KMS-11 (cell line): ENCODE data around the gene JMJD7.

Experiments
- H2AFZ ChIP-seq: fragments of 200-600 bp; sonication (generic); 2 replicates; pipeline ENCODE4 v1.6.1; 2016; ENCODE audit warnings: antibody characterized with exemption, mixed run types, low read depth
- H3K27ac ChIP-seq: fragments of 200-600 bp; sonication (generic); 2 replicates; pipeline ENCODE4 v1.6.1; 2016; ENCODE audit warnings: mild to moderate bottlenecking, mixed run types
- H3K27me3 ChIP-seq: fragments of 200-600 bp; sonication (generic); 2 replicates; pipeline ENCODE4 v1.6.1; 2017; ENCODE audit warnings: mild to moderate bottlenecking, low read depth, mixed run types, moderate library complexity; ENCODE audit not compliant: insufficient read depth
- H3K36me3 ChIP-seq: fragments of 200-600 bp; sonication (generic); 2 replicates; pipeline ENCODE4 v1.6.1; 2017; ENCODE audit warnings: mild to moderate bottlenecking, mixed run types; ENCODE audit not compliant: insufficient read depth
- H3K4me1 ChIP-seq: fragments of 200-600 bp; sonication (generic); 2 replicates; pipeline ENCODE4 v1.6.1; 2016; ENCODE audit warnings: mild to moderate bottlenecking, low read depth, mixed run types; ENCODE audit not compliant: poor library complexity, severe bottlenecking
- H3K4me2 ChIP-seq: fragments of 200-600 bp; sonication (generic); 2 replicates; pipeline ENCODE4 v1.7.0; 2016; ENCODE audit warnings: mild to moderate bottlenecking, mixed run types
- H3K4me3 ChIP-seq: fragments of 200-600 bp; sonication (generic); IDR thresholded peaks from 2 replicates; pipeline ENCODE4 v1.6.1; 2017; ENCODE audit warnings: low read depth, low read length, mixed read lengths; ENCODE audit not compliant: insufficient read depth
- H3K79me2 ChIP-seq: fragments of 200-600 bp; sonication (generic); 2 replicates; pipeline ENCODE4 v1.6.1; 2016; ENCODE audit warnings: low read depth, mixed run types; ENCODE audit not compliant: insufficient read depth
- H3K9ac ChIP-seq: fragments of 200-600 bp; sonication (generic); 2 replicates; pipeline ENCODE4 v1.6.1; 2016; ENCODE audit warnings: mild to moderate bottlenecking, mixed run types
- H4K20me1 ChIP-seq: fragments of 200-600 bp; sonication (generic); 2 replicates; pipeline ENCODE4 v1.6.1; 2016; ENCODE audit warnings: mild to moderate bottlenecking, mixed run types; ENCODE audit not compliant: insufficient read depth
- TF ChIP-seq, protein P1 (sequence below): fragments of 200-600 bp; sonication (generic); conservative IDR thresholded peaks from 2 replicates; pipeline ENCODE4 v1.6.1; 2017; ENCODE audit warnings: low read depth, mild to moderate bottlenecking, antibody characterized with exemption, low read length, moderate library complexity, mixed read lengths

The JMJD7 gene

GRCh38 chr15:41827880-41828806 lies at the start of gene JMJD7:
TSS of gene JMJD7 (plus strand) at chr15:41828092. CDS start at chr15:41828125, 33 bp downstream.
- no peaks in the 10 kb centered on the region for H4K20me1 ChIP-seq
- peak within 1 kb of the TSS; percentile 32; the same call in 1 of the 2 replicates for H3K9ac ChIP-seq
- no peaks in the 10 kb centered on the region for H3K36me3 ChIP-seq
- H2AFZ ChIP-seq = peak within 1 kb of the TSS; percentile 66
- peak within 1 kb of the TSS; percentile 84 for H3K4me2 ChIP-seq
- TF ChIP-seq, protein P1, sequence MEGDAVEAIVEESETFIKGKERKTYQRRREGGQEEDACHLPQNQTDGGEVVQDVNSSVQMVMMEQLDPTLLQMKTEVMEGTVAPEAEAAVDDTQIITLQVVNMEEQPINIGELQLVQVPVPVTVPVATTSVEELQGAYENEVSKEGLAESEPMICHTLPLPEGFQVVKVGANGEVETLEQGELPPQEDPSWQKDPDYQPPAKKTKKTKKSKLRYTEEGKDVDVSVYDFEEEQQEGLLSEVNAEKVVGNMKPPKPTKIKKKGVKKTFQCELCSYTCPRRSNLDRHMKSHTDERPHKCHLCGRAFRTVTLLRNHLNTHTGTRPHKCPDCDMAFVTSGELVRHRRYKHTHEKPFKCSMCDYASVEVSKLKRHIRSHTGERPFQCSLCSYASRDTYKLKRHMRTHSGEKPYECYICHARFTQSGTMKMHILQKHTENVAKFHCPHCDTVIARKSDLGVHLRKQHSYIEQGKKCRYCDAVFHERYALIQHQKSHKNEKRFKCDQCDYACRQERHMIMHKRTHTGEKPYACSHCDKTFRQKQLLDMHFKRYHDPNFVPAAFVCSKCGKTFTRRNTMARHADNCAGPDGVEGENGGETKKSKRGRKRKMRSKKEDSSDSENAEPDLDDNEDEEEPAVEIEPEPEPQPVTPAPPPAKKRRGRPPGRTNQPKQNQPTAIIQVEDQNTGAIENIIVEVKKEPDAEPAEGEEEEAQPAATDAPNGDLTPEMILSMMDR = no peak
- no peaks in the 10 kb centered on the region for H3K79me2 ChIP-seq
- peaks cover 10% of the 10 kb centered on the region for H3K4me1 ChIP-seq
- H3K27me3 ChIP-seq = no peaks in the 10 kb centered on the region
- H3K4me3 ChIP-seq = no peak within 1 kb of the TSS
- H3K27ac ChIP-seq = no peak within 1 kb of the TSS

- Histone ChIP-seq H3K79me2 (0 out of 2 replicates have a peak, but pooled peaks cover 9% of the 10 kb centered on the region), H2AFZ (no peak overlapping the region), H3K27me3 (no peaks in the 10 kb centered on the region), H3K27ac (no peak overlapping the region), H3K4me1 (peaks cover 48% of the 10 kb centered on the region), H3K36me3 (no peaks in the 10 kb centered on the region), H3K4me3 (no peak overlapping the region), H4K20me1 (no peaks in the 10 kb centered on the region), H3K9ac (no peak overlapping the region), H3K4me2 (no peak overlapping the region)
- TF ChIP-seq, protein P1 = no peak
Measured at GRCh38 chr15:41778521-41778920, 49.4 kb upstream of the JMJD7 start.

- Histone ChIP-seq H3K9ac (no peak overlapping the region), H3K4me1 (peaks cover 47% of the 10 kb centered on the region), H3K4me3 (no peak overlapping the region), H3K4me2 (peak overlapping the region; percentile 70), H3K79me2 (0 out of 2 replicates have a peak, but pooled peaks cover 9% of the 10 kb centered on the region), H4K20me1 (no peaks in the 10 kb centered on the region), H3K27ac (peak overlapping the region; percentile 45; the same call in 1 of the 2 replicates), H3K36me3 (no peaks in the 10 kb centered on the region), H2AFZ (no peak overlapping the region), H3K27me3 (no peaks in the 10 kb centered on the region)
- TF ChIP-seq, protein P1 = no peak
Measured at GRCh38 chr15:41779662-41780157, 48.2 kb upstream of the JMJD7 start.

DNA sequence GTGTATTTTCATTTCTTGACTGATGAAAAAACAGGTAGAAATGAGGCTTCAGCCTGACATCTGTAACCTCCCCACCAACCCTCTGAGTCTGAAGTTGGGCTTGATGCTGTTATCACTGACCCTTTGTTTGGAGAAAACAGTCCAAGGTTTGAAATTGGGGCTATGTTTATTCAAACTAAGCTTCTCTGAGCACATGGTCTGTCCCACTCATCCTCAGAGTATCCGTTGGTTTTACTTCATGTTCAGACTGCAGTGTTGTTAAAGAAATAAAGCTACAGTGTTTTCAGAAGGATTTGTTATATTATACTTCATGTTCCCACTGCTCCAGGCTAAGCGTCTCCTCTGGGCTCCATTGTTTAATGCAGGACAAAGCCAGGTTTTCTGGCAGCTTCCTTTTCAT lies 47.6 kb upstream of the JMJD7 start:
- no peak overlapping the region for H3K4me3 ChIP-seq
- H2AFZ ChIP-seq = no peak overlapping the region
- no peaks in the 10 kb centered on the region for H3K27me3 ChIP-seq
- no peaks in the 10 kb centered on the region for H4K20me1 ChIP-seq
- 0 out of 2 replicates have a peak, but pooled peaks cover 12% of the 10 kb centered on the region for H3K79me2 ChIP-seq
- no peaks in the 10 kb centered on the region for H3K36me3 ChIP-seq
- peaks cover 45% of the 10 kb centered on the region for H3K4me1 ChIP-seq
- peak overlapping the region; percentile 45; the same call in 1 of the 2 replicates for H3K27ac ChIP-seq
- peak overlapping the region; percentile 70 for H3K4me2 ChIP-seq
- H3K9ac ChIP-seq = no peak overlapping the region; the same call in 1 of the 2 replicates
- TF ChIP-seq, protein P1 = no peak
